Measurements from ENCODE around the gene LRRC3C. TPM values are rescaled to one million over a fixed set of nuclear protein-coding genes. Genes with fewer than 3 reads are reported as not detected.
"Not testable (repeated sequence)": the region's sequence is repeated elsewhere in the genome, so short reads cannot be mapped to it uniquely, and the experiment has no call there.

LRRC3C gene
- total RNA-seq (ENCODE audit: low replicate concordance), result not detected in 2 replicates

GRCh38 chr17:39927101-39927928 is at the start of gene LRRC3C, which contains the start of gene ORMDL3:
TSS of gene LRRC3C (plus strand) at chr17:39927732. CDS start at chr17:39941524, 13,792 bp downstream.
TSS of gene ORMDL3 (minus strand) at chr17:39927601. CDS start at chr17:39924203, 3,398 bp downstream.
- Mint-ChIP-seq H3K4me3 (peak within 1 kb of the TSS; percentile 94), H3K27ac (peak within 1 kb of the TSS; percentile 86), H3K9me3 (no peaks in the 10 kb centered on the region), H3K36me3 (peaks cover 7% of the 10 kb centered on the region), H3K4me1 (peaks cover 30% of the 10 kb centered on the region), H3K27me3 (ENCODE audit: insufficient read depth, low read depth) (peaks cover 5% of the 10 kb centered on the region)
- Histone ChIP-seq H3F3A (ENCODE audit: low read depth) (peaks cover 8% of the 10 kb centered on the region), H3K4me3 (peak within 1 kb of the TSS; percentile 93), H3K36me3 (no peaks in the 10 kb centered on the region), H3K9me3 (ENCODE audit: low read depth) (no peaks in the 10 kb centered on the region), H4K20me1 (ENCODE audit: low read depth) (peaks cover 29% of the 10 kb centered on the region), H3K79me2 (ENCODE audit: low read depth) (peaks cover 26% of the 10 kb centered on the region), H3K4me1 (peaks cover 30% of the 10 kb centered on the region), H2AFZ (replicated peaks) (peak within 1 kb of the TSS; percentile 94), H3K9ac (peak within 1 kb of the TSS; percentile 70), H3K27ac (peak within 1 kb of the TSS; percentile 14), H3K27me3 (no peaks in the 10 kb centered on the region), H3K4me2 (peak within 1 kb of the TSS; percentile 93)
- TF ChIP-seq, protein P1, sequence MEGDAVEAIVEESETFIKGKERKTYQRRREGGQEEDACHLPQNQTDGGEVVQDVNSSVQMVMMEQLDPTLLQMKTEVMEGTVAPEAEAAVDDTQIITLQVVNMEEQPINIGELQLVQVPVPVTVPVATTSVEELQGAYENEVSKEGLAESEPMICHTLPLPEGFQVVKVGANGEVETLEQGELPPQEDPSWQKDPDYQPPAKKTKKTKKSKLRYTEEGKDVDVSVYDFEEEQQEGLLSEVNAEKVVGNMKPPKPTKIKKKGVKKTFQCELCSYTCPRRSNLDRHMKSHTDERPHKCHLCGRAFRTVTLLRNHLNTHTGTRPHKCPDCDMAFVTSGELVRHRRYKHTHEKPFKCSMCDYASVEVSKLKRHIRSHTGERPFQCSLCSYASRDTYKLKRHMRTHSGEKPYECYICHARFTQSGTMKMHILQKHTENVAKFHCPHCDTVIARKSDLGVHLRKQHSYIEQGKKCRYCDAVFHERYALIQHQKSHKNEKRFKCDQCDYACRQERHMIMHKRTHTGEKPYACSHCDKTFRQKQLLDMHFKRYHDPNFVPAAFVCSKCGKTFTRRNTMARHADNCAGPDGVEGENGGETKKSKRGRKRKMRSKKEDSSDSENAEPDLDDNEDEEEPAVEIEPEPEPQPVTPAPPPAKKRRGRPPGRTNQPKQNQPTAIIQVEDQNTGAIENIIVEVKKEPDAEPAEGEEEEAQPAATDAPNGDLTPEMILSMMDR (IDR thresholded peaks at IDR 0.05), result no peak
- TF ChIP-seq EZH2phosphoT487 (IDR thresholded peaks at IDR 0.05), result no peak
- TF ChIP-seq EZH2 (IDR thresholded peaks at IDR 0.05), result no peak
- peak; percentile 98 for DNase-seq (ENCODE audit: low spot score)

DNA sequence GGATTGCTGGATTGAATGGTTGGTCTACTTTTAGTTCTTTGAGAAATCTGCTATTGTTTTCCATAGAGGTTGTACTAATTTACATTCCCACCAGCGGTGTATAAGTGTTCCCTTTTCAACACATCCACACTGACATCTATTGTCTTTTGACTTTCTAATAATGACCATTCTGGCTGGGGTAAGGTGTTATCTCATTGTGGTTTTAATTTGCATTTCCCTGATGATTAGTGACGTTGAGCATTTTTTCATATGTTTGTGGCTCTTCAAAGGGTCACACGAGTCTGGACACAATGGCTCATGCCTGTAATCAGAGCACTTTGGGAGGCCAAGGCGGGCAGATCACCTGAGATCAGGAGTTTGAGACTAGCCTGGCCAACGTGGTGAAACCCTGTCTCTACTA is 41.4 kb upstream of the LRRC3C start:
- H3K9me3 Mint-ChIP-seq; H3K79me2 ChIP-seq (ENCODE audit: low read depth); H3K27ac Mint-ChIP-seq; H3K4me1 ChIP-seq; H3K9me3 ChIP-seq (ENCODE audit: low read depth); H4K20me1 ChIP-seq (ENCODE audit: low read depth); H3K27me3 Mint-ChIP-seq (ENCODE audit: insufficient read depth, low read depth); H3F3A ChIP-seq (ENCODE audit: low read depth); H3K27ac ChIP-seq; H3K4me3 Mint-ChIP-seq; H3K4me1 Mint-ChIP-seq; H3K4me2 ChIP-seq; H3K9ac ChIP-seq; DNase-seq (ENCODE audit: low spot score); H2AFZ ChIP-seq (replicated peaks); H3K36me3 ChIP-seq; H3K36me3 Mint-ChIP-seq; H3K27me3 ChIP-seq; H3K4me3 ChIP-seq: not testable (repeated sequence)

- no peaks in the 10 kb centered on the region for H3K9me3 ChIP-seq (ENCODE audit: low read depth)
- H3K4me3 Mint-ChIP-seq, result no peak overlapping the region
- H4K20me1 ChIP-seq (ENCODE audit: low read depth), result no peaks in the 10 kb centered on the region
- no peak overlapping the region for H3K9ac ChIP-seq
- H3K27ac ChIP-seq, result no peak overlapping the region
- H3K27me3 Mint-ChIP-seq (ENCODE audit: insufficient read depth, low read depth), result peaks cover 2% of the 10 kb centered on the region
- H3K4me2 ChIP-seq, result no peak overlapping the region
- no peaks in the 10 kb centered on the region for H3K36me3 Mint-ChIP-seq
- no peaks in the 10 kb centered on the region for H3F3A ChIP-seq (ENCODE audit: low read depth)
- peaks cover 18% of the 10 kb centered on the region for H3K27me3 ChIP-seq
- no peak for DNase-seq (ENCODE audit: low spot score)
- H3K4me1 ChIP-seq, result no peaks in the 10 kb centered on the region
- H3K36me3 ChIP-seq, result no peaks in the 10 kb centered on the region
- H3K4me1 Mint-ChIP-seq, result no peaks in the 10 kb centered on the region
- H2AFZ ChIP-seq (replicated peaks), result no peak overlapping the region
- H3K27ac Mint-ChIP-seq, result no peak overlapping the region
- no peak overlapping the region for H3K4me3 ChIP-seq
- H3K79me2 ChIP-seq (ENCODE audit: low read depth), result no peaks in the 10 kb centered on the region
- TF ChIP-seq EZH2phosphoT487 (IDR thresholded peaks at IDR 0.05), result no peak
- TF ChIP-seq, protein P1 (IDR thresholded peaks at IDR 0.05), result no peak
- no peak for TF ChIP-seq EZH2 (IDR thresholded peaks at IDR 0.05)
- H3K9me3 Mint-ChIP-seq, result no peaks in the 10 kb centered on the region
Observed at GRCh38 chr17:39887078-39887477, 40.5 kb upstream of the LRRC3C start.

- Mint-ChIP-seq H3K27me3 (ENCODE audit: insufficient read depth, low read depth) (peaks cover 5% of the 10 kb centered on the region), H3K4me1 (no peaks in the 10 kb centered on the region), H3K27ac (no peak overlapping the region), H3K9me3 (no peaks in the 10 kb centered on the region), H3K4me3 (no peak overlapping the region), H3K36me3 (no peaks in the 10 kb centered on the region)
- Histone ChIP-seq H3K27me3 (peaks cover 19% of the 10 kb centered on the region), H3K36me3 (no peaks in the 10 kb centered on the region), H3K4me3 (no peak overlapping the region), H3K4me2 (no peak overlapping the region), H3K9me3 (ENCODE audit: low read depth) (no peaks in the 10 kb centered on the region), H3F3A (ENCODE audit: low read depth) (no peaks in the 10 kb centered on the region), H3K79me2 (ENCODE audit: low read depth) (no peaks in the 10 kb centered on the region), H3K9ac (no peak overlapping the region), H3K27ac (no peak overlapping the region), H4K20me1 (ENCODE audit: low read depth) (no peaks in the 10 kb centered on the region), H2AFZ (replicated peaks) (no peak overlapping the region), H3K4me1 (no peaks in the 10 kb centered on the region)
- DNase-seq (ENCODE audit: low spot score), result no peak
- TF ChIP-seq, protein P1 (IDR thresholded peaks at IDR 0.05), result no peak
- TF ChIP-seq EZH2phosphoT487 (IDR thresholded peaks at IDR 0.05) (no peak), EZH2 (IDR thresholded peaks at IDR 0.05) (no peak)
Observed at GRCh38 chr17:39889200-39889599, 38.3 kb upstream of the LRRC3C start.

Measured in neural progenitor cell (in vitro differentiated cells).